ENCODE data around the gene PKLR. TPM values are rescaled to one million over a fixed set of nuclear protein-coding genes. Genes with fewer than 3 reads are reported as not detected.
"Not testable (repeated sequence)": the region's sequence is repeated elsewhere in the genome, so short reads cannot be mapped to it uniquely, and the experiment has no call there.

PKLR gene
- total RNA-seq, result not detected

DNA sequence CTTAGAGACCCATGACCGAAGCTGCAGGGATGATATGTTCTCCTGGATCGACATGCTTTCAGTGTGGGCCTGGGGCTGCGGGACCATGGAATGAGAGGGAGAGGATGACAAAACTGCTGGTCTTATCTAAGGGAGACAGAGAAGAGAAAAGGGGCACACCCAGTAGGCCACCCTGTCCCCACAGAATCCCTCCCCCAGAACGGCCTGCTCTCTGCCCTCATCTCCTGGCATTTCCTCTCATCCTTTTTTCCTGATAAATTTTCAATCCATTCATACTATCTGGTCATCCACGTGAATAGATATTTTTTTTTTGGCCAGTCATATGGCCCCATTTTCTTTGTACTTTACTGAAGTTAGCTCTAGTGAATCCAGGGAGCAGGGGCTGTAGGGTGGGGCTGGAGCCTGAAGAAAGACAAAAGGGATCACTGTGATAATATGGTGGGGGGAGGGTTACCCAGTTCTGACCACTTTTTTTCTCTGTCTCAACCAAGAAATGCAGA is at the start of gene PKLR:
Gene PKLR, minus strand, starts transcription at position 97 of the 500 bp plus-strand sequence. Its CDS starts 43 bp downstream, at position 54.
- no peak for DNase-seq
- WGBS, 2 donors, result 79 to 86% methylated on average over 5 of the region's 5 CpGs
- no peak within 1 kb of the TSS for H3K27ac ChIP-seq
- no peak within 1 kb of the TSS for H3K4me3 ChIP-seq (replicated peaks in 1 of 3)
- H3K27me3 ChIP-seq, result no peaks in the 10 kb centered on the region
- intact Hi-C loops (cut with DNase I), result no loop called here
- H3K36me3 ChIP-seq, result no peaks in the 10 kb centered on the region
- no peaks in the 10 kb centered on the region for H3K9me3 ChIP-seq
- TF ChIP-seq POLR2A (IDR thresholded peaks at IDR 0.05), result no peak
- TF ChIP-seq, protein P1, sequence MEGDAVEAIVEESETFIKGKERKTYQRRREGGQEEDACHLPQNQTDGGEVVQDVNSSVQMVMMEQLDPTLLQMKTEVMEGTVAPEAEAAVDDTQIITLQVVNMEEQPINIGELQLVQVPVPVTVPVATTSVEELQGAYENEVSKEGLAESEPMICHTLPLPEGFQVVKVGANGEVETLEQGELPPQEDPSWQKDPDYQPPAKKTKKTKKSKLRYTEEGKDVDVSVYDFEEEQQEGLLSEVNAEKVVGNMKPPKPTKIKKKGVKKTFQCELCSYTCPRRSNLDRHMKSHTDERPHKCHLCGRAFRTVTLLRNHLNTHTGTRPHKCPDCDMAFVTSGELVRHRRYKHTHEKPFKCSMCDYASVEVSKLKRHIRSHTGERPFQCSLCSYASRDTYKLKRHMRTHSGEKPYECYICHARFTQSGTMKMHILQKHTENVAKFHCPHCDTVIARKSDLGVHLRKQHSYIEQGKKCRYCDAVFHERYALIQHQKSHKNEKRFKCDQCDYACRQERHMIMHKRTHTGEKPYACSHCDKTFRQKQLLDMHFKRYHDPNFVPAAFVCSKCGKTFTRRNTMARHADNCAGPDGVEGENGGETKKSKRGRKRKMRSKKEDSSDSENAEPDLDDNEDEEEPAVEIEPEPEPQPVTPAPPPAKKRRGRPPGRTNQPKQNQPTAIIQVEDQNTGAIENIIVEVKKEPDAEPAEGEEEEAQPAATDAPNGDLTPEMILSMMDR (IDR thresholded peaks at IDR 0.05), result no peak
- no peaks in the 10 kb centered on the region for H3K4me1 ChIP-seq

GRCh38 chr1:155342842-155343241 is 41.6 kb upstream of the PKLR start:
- TF ChIP-seq, protein P1 (IDR thresholded peaks at IDR 0.05), result no peak
- no peak for TF ChIP-seq POLR2A (IDR thresholded peaks at IDR 0.05)
- H3K36me3 ChIP-seq, result peaks cover 74 to 90% of the 10 kb centered on the region in 2 donors
- no peak overlapping the region for H3K27ac ChIP-seq
- H3K4me1 ChIP-seq, result no peaks in the 10 kb centered on the region
- no peaks in the 10 kb centered on the region for H3K9me3 ChIP-seq
- no peaks in the 10 kb centered on the region for H3K27me3 ChIP-seq
- WGBS, 2 donors, result 95 to 97% methylated on average over 3 of the region's 3 CpGs
- no peak for DNase-seq
- intact Hi-C loops (cut with DNase I), result no loop called here
- H3K4me3 ChIP-seq (replicated peaks in 1 of 3), result no peak overlapping the region

- TF ChIP-seq, protein P1 (IDR thresholded peaks at IDR 0.05), result no peak
- TF ChIP-seq POLR2A (IDR thresholded peaks at IDR 0.05), result no peak
- Histone ChIP-seq H3K27me3 (no peaks in the 10 kb centered on the region), H3K27ac (no peak overlapping the region), H3K36me3 (peaks cover 56 to 83% of the 10 kb centered on the region in 2 donors), H3K4me1 (no peaks in the 10 kb centered on the region), H3K9me3 (no peaks in the 10 kb centered on the region), H3K4me3 (replicated peaks in 1 of 3) (no peak overlapping the region)
- no peak for DNase-seq
- WGBS, 2 donors, result 96 to 98% methylated on average over 8 of the region's 8 CpGs
- intact Hi-C loops (cut with DNase I), result no loop called here
Measured at GRCh38 chr1:155339515-155340097, 38.4 kb upstream of the PKLR start.

DNA sequence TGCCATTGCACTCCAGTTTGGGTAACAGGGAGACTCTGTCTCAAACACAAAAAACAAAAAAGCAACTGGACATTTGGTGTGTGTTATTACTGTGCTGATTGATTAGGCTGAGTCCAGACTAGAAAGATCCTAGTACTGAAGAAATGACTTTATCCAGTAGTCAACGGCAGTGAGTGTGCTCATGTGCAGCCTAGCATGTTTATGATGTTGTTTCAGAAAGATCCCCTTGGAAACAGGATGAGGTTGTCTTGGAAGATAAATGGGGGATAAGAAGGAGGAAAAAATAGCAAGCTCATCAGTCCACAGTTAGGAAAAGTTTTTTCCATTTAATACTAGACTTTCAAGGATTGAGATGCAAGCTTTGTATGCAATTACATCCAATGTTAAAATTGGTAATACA is 33.7 kb upstream of the PKLR start:
- no peaks in the 10 kb centered on the region for H3K4me1 ChIP-seq
- intact Hi-C loops (cut with DNase I), result no loop called here
- TF ChIP-seq, protein P1 (IDR thresholded peaks at IDR 0.05), result no peak
- TF ChIP-seq POLR2A (IDR thresholded peaks at IDR 0.05), result no peak
- H3K9me3 ChIP-seq, result no peaks in the 10 kb centered on the region
- H3K27ac ChIP-seq, result no peak overlapping the region
- WGBS, 2 donors, result 39 to 60% methylated on average over 1 of the region's 1 CpG
- no peak for DNase-seq
- no peaks in the 10 kb centered on the region for H3K27me3 ChIP-seq
- H3K4me3 ChIP-seq (replicated peaks in 1 of 3), result no peak overlapping the region
- peaks cover 35 to 52% of the 10 kb centered on the region in 2 donors for H3K36me3 ChIP-seq

DNA sequence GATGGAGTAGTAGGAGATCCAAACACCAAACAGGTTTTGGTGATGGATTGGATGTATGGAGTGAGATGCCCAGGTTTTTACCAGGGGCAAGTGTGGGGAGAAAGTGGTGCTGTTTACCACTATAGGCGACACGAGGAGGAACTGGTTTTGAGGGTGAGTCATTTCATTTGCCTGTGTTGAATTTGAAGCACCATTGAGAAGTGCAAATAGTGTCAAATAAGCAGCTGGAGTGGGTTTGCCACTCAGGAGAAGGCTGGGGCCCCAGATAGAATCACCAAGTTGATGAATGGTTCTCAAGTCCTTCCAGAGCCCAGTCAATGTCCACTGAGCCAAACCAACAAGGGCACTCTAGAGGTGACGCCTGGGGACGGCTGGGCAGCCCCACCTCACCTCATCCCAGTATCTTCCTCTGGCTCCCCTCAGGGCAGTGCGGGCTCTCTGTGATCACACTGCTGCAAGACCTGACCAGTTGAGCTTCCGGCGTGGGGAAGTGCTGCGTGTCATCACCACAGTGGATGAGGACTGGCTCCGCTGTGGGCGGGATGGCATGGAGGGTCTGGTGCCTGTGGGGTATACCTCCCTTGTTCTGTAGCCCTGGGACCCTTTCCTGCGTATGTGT is 28.9 kb upstream of the PKLR start:
- WGBS, 2 donors, result 91 to 93% methylated on average over 8 to 11 of the region's 11 CpGs
- no peak overlapping the region for H3K4me3 ChIP-seq (replicated peaks in 1 of 3)
- peaks cover 7 to 9% of the 10 kb centered on the region in 2 donors for H3K4me1 ChIP-seq
- H3K27ac ChIP-seq, result no peak overlapping the region
- TF ChIP-seq POLR2A (IDR thresholded peaks at IDR 0.05), result no peak
- TF ChIP-seq, protein P1 (IDR thresholded peaks at IDR 0.05), result no peak
- H3K27me3 ChIP-seq, result no peaks in the 10 kb centered on the region
- intact Hi-C loops (cut with DNase I), result no loop called here
- no peak for DNase-seq
- H3K36me3 ChIP-seq, result peaks cover 19 to 25% of the 10 kb centered on the region in 2 donors
- H3K9me3 ChIP-seq, result no peaks in the 10 kb centered on the region

GRCh38 chr1:155328856-155329255 is 27.6 kb upstream of the PKLR start:
- H3K4me1 ChIP-seq; H3K27me3 ChIP-seq; H3K4me3 ChIP-seq (replicated peaks in 1 of 3); intact Hi-C loops (cut with DNase I); H3K27ac ChIP-seq; H3K9me3 ChIP-seq; DNase-seq: not testable (repeated sequence)
- 92 to 95% methylated on average over 7 of the region's 7 CpGs for WGBS, 2 donors
- peaks cover 13 to 24% of the 10 kb centered on the region in 2 donors for H3K36me3 ChIP-seq
